AG10803 (cell line): ENCODE data around the gene PDGFRB.

Experiments used
- DNase-seq: peaks from one replicate; pipeline ENCODE4 v3.0.0; 2010; ENCODE audit warnings: low read depth
- H3K4me3 ChIP-seq: 2 replicates; pipeline ENCODE4 v1.5.1; 2011; ENCODE audit warnings: mild to moderate bottlenecking, low read length, control low read depth
- TF ChIP-seq, protein P1 (sequence below): conservative IDR thresholded peaks from 2 replicates; pipeline ENCODE4 v1.5.1; 2011; ENCODE audit warnings: mild to moderate bottlenecking, low read length, control low read depth, inconsistent platforms

Gene PDGFRB

DNA sequence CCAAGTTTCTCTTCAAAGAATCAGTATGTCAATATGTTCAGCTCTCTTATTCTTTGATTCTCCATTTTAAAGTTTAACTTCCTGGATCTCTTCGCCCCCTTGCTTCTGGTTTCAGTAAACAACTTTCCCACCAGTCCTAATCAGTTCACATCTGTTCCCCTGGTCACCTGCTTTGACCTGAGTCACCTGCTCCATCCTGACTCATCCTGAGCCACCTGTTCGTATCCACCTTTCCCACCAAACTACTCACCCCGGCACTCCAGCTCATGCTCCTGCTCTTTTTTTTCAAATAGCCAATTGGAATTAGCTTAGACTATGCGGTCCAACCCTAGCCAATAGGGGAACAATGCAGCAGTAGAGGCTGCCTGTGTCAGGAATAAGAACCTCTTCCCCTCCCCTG lies 45.7 kb downstream of the PDGFRB start:
- no peak for DNase-seq
- H3K4me3 ChIP-seq: no peak overlapping the region
- TF ChIP-seq, protein P1, sequence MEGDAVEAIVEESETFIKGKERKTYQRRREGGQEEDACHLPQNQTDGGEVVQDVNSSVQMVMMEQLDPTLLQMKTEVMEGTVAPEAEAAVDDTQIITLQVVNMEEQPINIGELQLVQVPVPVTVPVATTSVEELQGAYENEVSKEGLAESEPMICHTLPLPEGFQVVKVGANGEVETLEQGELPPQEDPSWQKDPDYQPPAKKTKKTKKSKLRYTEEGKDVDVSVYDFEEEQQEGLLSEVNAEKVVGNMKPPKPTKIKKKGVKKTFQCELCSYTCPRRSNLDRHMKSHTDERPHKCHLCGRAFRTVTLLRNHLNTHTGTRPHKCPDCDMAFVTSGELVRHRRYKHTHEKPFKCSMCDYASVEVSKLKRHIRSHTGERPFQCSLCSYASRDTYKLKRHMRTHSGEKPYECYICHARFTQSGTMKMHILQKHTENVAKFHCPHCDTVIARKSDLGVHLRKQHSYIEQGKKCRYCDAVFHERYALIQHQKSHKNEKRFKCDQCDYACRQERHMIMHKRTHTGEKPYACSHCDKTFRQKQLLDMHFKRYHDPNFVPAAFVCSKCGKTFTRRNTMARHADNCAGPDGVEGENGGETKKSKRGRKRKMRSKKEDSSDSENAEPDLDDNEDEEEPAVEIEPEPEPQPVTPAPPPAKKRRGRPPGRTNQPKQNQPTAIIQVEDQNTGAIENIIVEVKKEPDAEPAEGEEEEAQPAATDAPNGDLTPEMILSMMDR: no peak

DNA sequence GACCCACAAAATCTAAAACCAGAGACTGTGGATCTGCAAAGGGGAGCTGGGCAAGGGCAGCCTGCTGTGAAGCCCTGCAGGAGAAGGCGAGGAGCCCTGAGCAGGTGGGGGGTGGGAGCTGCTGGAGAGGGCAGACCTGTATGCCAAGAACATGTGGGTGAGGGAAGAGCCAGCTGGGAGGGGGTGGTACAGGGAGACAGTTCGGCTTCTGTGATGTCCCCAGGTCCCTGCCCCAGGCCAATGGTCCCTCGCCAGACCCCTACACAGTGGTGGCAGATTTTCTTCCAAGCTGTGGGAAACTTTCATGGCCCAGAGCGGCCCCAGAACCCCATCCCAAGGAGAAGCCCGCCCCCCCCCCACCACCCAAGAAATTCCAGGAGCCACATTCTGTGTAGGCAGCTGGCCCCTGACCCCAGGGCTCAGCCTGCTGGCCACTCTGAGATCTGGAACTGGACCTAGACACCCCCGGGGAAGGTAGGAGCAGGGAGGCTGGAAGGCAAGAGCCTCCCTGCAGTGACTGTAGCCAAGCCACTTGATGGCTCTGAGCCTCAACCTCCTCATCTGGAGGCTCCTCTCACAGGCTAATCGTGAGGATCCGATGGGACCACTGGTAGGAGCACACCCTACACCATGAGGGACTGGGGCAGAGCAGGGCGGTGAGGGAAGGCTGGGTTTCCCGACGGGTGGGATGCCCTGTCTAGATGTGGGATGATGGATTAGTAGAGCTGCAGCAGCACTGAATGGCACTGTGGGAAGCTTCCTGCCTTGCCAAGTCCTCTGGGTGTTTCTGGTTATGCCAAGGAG lies 46.7 kb downstream of the PDGFRB start:
- DNase-seq: no peak
- no peak overlapping the region for H3K4me3 ChIP-seq
- TF ChIP-seq, protein P1: no peak

DNA sequence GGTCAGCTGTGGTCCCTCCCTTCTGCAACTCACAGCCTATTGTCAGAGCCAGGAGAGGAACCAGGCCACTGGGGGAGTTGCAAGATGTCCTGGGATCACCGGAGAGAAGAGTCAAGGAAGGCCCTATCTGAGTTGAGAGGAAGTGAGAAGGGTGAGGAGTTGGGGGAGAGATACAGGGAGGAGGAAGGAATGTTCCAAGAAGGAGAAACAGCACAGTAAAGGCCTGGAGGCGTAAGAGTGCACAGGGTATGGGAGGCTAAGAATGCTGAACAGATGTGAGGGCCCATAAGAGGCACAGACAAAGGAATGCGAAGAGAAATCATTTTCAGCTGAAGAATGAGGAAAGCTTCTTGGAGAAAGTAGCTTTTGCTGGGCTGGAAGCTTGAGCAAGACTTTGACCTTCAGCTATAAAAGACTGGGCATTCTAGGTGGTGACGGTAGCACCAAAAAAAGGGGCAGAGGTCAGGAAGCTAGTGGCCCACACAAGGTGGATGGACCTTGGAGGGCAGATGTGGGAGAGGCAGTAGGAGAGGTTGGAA lies 47.7 kb downstream of the PDGFRB start:
- peak; percentile 94 for DNase-seq
- H3K4me3 ChIP-seq: no peak overlapping the region
- TF ChIP-seq, protein P1: 0 out of 2 replicates have a peak, but pooled peaks have one; percentile 11

DNA sequence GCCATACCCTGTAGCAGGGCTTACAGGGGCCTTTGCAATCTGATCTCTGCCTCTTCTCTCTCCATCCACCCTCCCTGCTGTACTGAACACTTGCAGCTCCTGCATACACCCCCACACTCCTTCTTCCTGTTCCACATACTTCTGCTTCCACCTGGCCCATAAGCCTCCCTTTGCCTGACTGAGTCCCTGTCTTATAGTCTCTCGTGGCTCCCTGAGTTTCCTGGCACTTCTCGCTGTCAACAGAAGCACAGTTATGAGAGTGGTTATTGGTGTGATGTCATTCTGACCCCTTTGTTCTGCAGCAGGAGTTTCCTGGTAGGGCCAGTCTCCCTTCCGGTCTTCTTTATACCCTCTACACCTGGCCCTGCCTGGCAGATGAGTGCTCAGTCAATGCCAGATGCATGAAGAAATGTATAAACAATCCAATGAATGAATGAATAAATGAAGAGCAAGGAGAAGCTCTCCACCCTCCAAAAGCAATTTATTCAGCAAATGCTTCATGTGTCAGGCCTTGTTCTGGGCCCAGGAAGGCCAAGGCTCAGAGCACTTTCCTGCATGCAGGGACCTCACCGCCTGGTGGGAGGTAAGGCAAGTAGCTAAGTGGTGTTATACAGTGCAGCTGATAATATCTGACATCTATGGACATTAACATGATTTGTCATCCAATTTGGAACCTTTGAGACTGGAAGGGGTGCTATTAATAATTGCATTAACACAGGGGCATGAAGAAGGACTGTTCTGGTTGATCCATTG lies 48.8 kb downstream of the PDGFRB start:
- no peak overlapping the region for H3K4me3 ChIP-seq
- DNase-seq: no peak
- TF ChIP-seq, protein P1: no peak

DNA sequence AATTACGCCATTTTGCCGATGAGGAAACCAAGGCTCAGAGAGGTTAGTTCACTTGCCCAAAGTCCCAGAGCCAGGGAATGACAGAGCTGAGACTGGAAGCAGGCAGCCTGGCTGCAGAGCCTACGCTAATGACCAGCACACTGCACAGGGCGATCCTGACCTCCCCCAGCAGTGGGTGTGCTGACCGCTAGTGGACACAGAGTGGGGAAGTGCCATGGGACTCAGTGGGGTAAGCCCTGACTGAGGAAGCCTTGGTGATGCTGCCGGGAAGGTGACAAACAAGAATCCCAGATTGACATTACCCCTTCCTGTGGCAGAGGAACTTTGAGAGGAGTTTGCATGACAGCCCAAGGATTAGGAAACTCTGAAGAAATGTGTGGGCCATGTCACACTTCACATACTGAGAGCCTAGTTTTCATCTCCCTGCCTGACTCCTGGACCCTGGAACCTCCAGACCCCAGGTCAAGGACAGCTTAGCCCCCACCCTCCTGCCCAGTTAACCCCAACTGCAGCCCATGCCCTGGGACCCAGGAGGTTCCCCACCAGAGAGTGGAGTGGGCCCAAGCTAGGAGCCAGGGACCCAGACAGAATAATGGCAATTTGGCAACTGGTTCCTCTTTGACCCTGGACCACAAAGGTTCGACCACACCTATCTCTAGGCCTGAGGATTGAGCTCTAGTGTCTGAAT lies 49.6 kb downstream of the PDGFRB start:
- no peak for DNase-seq
- no peak overlapping the region for H3K4me3 ChIP-seq
- TF ChIP-seq, protein P1: no peak

DNA sequence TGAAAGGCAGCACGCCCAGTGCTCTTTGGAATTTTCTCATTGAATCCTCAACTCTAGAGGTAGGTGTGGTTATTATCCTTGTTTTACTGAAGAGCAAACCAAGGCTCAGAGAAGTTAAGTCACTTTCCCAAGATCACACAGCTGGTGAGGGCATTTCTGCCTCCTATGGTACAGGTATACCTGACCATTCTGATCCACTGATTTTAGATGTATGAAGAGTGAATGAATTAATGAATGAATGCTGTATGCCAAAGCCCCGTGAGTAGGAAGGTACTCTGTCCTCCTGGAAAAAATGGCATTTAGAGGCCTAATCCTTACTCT lies 51.1 kb downstream of the PDGFRB start:
- no peak for DNase-seq
- TF ChIP-seq, protein P1: no peak
- H3K4me3 ChIP-seq: no peak overlapping the region
